SK-N-SH (cell line): ENCODE data around the gene COCH. TPM values are rescaled to one million over a fixed set of nuclear protein-coding genes. Genes with fewer than 3 reads are reported as not detected.

Experiments used
- CTCF ChIA-PET: fragments of 300-600, 350-600 bp; formaldehyde crosslinking; extraction: SDS; loops from one replicate; lab custom pipeline; 2021; lab: Yijun Ruan, JAX
- POLR2A ChIA-PET: fragments of 350-600 bp; sonication (Branson Sonifier 250); formaldehyde crosslinking; extraction: SDS; loops from one replicate; lab custom pipeline; 2020; ENCODE audit warnings: antibody characterized with exemption, inconsistent platforms; lab: Yijun Ruan, JAX
- DNase-seq: peaks from one replicate; pipeline ENCODE4 v3.0.0; 2012
- H2AFZ ChIP-seq: fragments of 200-600 bp; sonication (generic); 2 replicates; pipeline ENCODE4 v1.8.1; 2016; ENCODE audit warnings: antibody characterized with exemption, mild to moderate bottlenecking, low read depth
- H3F3A ChIP-seq: fragments of 200-600 bp; sonication (generic); replicated peaks from 2 replicates; pipeline ENCODE3; 2016; ENCODE audit warnings: antibody characterized with exemption, mild to moderate bottlenecking; ENCODE audit not compliant: insufficient read depth
- H3K27ac ChIP-seq, 2 experiments: fragments of 200-500 bp in 1 of 2; fragments of 200-600 bp in 1 of 2; sonication (Bioruptor generic) in 1 of 2; sonication (generic), shearing (Covaris generic) in 1 of 2; 2 replicates each; pipeline versions ENCODE4 v1.5.1 to v1.6.1; 2014 to 2016; ENCODE audit warnings: low read depth in 2 of 2, inconsistent platforms in 1 of 2, low read length in 1 of 2, mild to moderate bottlenecking in 1 of 2, mixed read lengths in 1 of 2
- H3K27me3 ChIP-seq: fragments of 200-600 bp; sonication (generic), shearing (Covaris generic); 2 replicates; pipeline ENCODE4 v1.6.1; 2016; ENCODE audit warnings: mixed run types; ENCODE audit not compliant: insufficient read depth
- H3K36me3 ChIP-seq, 2 experiments: fragments of 200-500 bp in 1 of 2; fragments of 200-600 bp in 1 of 2; sonication (Bioruptor generic) in 1 of 2; sonication (generic) in 1 of 2; replicated peaks in 1 of 2; 2 replicates each; pipeline versions ENCODE3 to v1.5.1; 2014 to 2016; ENCODE audit warnings: low read length in 1 of 2, mild to moderate bottlenecking in 1 of 2; ENCODE audit not compliant: insufficient read depth in 2 of 2, control insufficient read depth in 1 of 2
- H3K4me1 ChIP-seq, 2 experiments: fragments of 200-500 bp in 1 of 2; fragments of 200-600 bp in 1 of 2; sonication (Bioruptor generic) in 1 of 2; sonication (generic), shearing (Covaris generic) in 1 of 2; 2 replicates each; pipeline versions ENCODE4 v1.5.1 to v1.6.1; 2014 to 2016; ENCODE audit warnings: low read depth in 1 of 2, low read length in 1 of 2, mixed run types in 1 of 2; ENCODE audit not compliant: insufficient read depth in 2 of 2, control insufficient read depth in 1 of 2
- H3K4me2 ChIP-seq: fragments of 200-600 bp; sonication (generic), shearing (Covaris generic); 2 replicates; pipeline ENCODE4 v1.6.1; 2017; ENCODE audit warnings: mixed run types
- H3K4me3 ChIP-seq, 2 experiments: fragments of 200-500 bp in 1 of 2; fragments of 200-600 bp in 1 of 2; sonication (Bioruptor generic) in 1 of 2; sonication (generic), shearing (Covaris generic) in 1 of 2; 2 replicates each; pipeline versions ENCODE4 v1.5.1 to v1.8.1; 2014 to 2016; ENCODE audit warnings: low read depth in 2 of 2, inconsistent platforms in 1 of 2, low read length in 1 of 2, mild to moderate bottlenecking in 1 of 2, mixed read lengths in 1 of 2, moderate library complexity in 1 of 2
- H3K79me2 ChIP-seq: fragments of 200-600 bp; sonication (generic); 2 replicates; pipeline ENCODE4 v1.8.1; 2017; ENCODE audit warnings: mild to moderate bottlenecking; ENCODE audit not compliant: insufficient read depth
- H3K9ac ChIP-seq: fragments of 200-600 bp; sonication (generic); 2 replicates; pipeline ENCODE4 v1.6.1; 2017; ENCODE audit warnings: mixed run types
- H3K9me2 ChIP-seq: fragments of 200-600 bp; sonication (generic); 2 replicates; pipeline ENCODE4 v1.6.1; 2017; ENCODE audit warnings: mixed run types
- H3K9me3 ChIP-seq: fragments of 200-600 bp; sonication (generic); 2 replicates; pipeline ENCODE4 v1.6.1; 2017; ENCODE audit warnings: mixed run types, mild to moderate bottlenecking, moderate library complexity
- H4K20me1 ChIP-seq: fragments of 200-600 bp; sonication (generic); 2 replicates; pipeline ENCODE4 v1.6.1; 2017; ENCODE audit warnings: mild to moderate bottlenecking, mixed run types; ENCODE audit not compliant: insufficient read depth
- CHD2 ChIP-seq: fragments of 150-350 bp; IDR thresholded peaks from 2 replicates; pipeline ENCODE4 v1.6.1; 2018; ENCODE audit warnings: low read length; ENCODE audit not compliant: partially characterized antibody
- ELF1 ChIP-seq: IDR thresholded peaks from 2 replicates; pipeline ENCODE4 v1.4.0; 2012
- EP300 ChIP-seq, 2 experiments: IDR thresholded peaks; 2 replicates each; pipeline versions ENCODE4 v1.4.0 to v1.6.1; 2012; ENCODE audit warnings: borderline replicate concordance in 1 of 2, low read depth in 1 of 2, low read length in 1 of 2
- JUND ChIP-seq: IDR thresholded peaks from 2 replicates; pipeline ENCODE4 v1.4.0; 2012
- MAX ChIP-seq: IDR thresholded peaks from 2 replicates; pipeline ENCODE4 v1.4.0; 2012; ENCODE audit warnings: low read depth
- MEF2A ChIP-seq: IDR thresholded peaks from 2 replicates; pipeline ENCODE4 v1.4.0; 2012; ENCODE audit warnings: low read depth, borderline replicate concordance
- MXI1 ChIP-seq: IDR thresholded peaks from 2 replicates; pipeline ENCODE4 v1.6.1; 2012; ENCODE audit warnings: mild to moderate bottlenecking, low read depth, low read length, improper control_type of control experiment
- RXRA ChIP-seq: IDR thresholded peaks from 2 replicates; pipeline ENCODE4 v1.4.0; 2012; ENCODE audit warnings: low read depth, mild to moderate bottlenecking, borderline replicate concordance
- TEAD4 ChIP-seq: IDR thresholded peaks from 2 replicates; pipeline ENCODE4 v1.4.0; 2012; ENCODE audit warnings: mild to moderate bottlenecking, borderline replicate concordance; ENCODE audit not compliant: insufficient read depth
- WGBS: methylation state at CpG from one replicate; pipeline ENCODE4 v1.1.6; 2017; ENCODE audit warnings: low lambda C conversion rate; 5-methylcytosine and 5-hydroxymethylcytosine counted together
- polyA plus RNA-seq, 3 experiments: library from polyadenylated mRNA; depleted of rRNA; stranded (reverse); fragments of >200 nt; gene quantifications; 2 replicates each; pipeline ENCODE4 v1.2.3, GENCODE V29; 2012
- TF ChIP-seq, protein P1 (sequence below): IDR thresholded peaks from 2 replicates; pipeline ENCODE4 v1.6.1; 2012; ENCODE audit warnings: mild to moderate bottlenecking, low read depth, low read length, moderate library complexity

Gene COCH
- polyA plus RNA-seq, 1 of the 3 experiments (the other 2 are of a cell fraction): 9.3 TPM

GRCh38 chr14:30872602-30873001 lies 1.8 kb upstream of the COCH start (continued):
- TF ChIP-seq, protein P1, sequence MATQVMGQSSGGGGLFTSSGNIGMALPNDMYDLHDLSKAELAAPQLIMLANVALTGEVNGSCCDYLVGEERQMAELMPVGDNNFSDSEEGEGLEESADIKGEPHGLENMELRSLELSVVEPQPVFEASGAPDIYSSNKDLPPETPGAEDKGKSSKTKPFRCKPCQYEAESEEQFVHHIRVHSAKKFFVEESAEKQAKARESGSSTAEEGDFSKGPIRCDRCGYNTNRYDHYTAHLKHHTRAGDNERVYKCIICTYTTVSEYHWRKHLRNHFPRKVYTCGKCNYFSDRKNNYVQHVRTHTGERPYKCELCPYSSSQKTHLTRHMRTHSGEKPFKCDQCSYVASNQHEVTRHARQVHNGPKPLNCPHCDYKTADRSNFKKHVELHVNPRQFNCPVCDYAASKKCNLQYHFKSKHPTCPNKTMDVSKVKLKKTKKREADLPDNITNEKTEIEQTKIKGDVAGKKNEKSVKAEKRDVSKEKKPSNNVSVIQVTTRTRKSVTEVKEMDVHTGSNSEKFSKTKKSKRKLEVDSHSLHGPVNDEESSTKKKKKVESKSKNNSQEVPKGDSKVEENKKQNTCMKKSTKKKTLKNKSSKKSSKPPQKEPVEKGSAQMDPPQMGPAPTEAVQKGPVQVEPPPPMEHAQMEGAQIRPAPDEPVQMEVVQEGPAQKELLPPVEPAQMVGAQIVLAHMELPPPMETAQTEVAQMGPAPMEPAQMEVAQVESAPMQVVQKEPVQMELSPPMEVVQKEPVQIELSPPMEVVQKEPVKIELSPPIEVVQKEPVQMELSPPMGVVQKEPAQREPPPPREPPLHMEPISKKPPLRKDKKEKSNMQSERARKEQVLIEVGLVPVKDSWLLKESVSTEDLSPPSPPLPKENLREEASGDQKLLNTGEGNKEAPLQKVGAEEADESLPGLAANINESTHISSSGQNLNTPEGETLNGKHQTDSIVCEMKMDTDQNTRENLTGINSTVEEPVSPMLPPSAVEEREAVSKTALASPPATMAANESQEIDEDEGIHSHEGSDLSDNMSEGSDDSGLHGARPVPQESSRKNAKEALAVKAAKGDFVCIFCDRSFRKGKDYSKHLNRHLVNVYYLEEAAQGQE: no peak
- no peak for TF ChIP-seq RXRA
- TF ChIP-seq MEF2A: no peak
- no peak for TF ChIP-seq MXI1
- no peak for TF ChIP-seq EP300 (IDR thresholded peaks at IDR 0.05; ENCODE audit: borderline replicate concordance in 1 of 2, low read depth in 1 of 2, low read length in 1 of 2)

- Histone ChIP-seq H3F3A (no peaks in the 10 kb centered on the region), H3K4me1 (no peaks in the 10 kb centered on the region; a peak in 1 of 4 replicates), H3K9me2 (no peaks in the 10 kb centered on the region), H3K4me3 (peak overlapping the region in 1 of 2 experiments; percentile 64; a peak in 3 of 4 replicates), H3K4me2 (no peak overlapping the region), H3K27me3 (no peaks in the 10 kb centered on the region), H2AFZ (peak overlapping the region; percentile 94; the same call in 1 of the 2 replicates), H3K9me3 (no peaks in the 10 kb centered on the region), H3K27ac (no peak overlapping the region), H3K79me2 (no peaks in the 10 kb centered on the region), H3K36me3 (no peaks in the 10 kb centered on the region), H3K9ac (no peak overlapping the region), H4K20me1 (no peaks in the 10 kb centered on the region)
- POLR2A ChIA-PET: no interaction called here
- no peak for TF ChIP-seq TEAD4
- no peak for TF ChIP-seq ELF1
- TF ChIP-seq CHD2: no peak
- no peak for TF ChIP-seq MAX
- TF ChIP-seq, protein P1: no peak
- TF ChIP-seq MXI1: no peak
- no peak for TF ChIP-seq JUND
- DNase-seq: no peak
- WGBS: 89% methylated on average over 20 of the region's 20 CpGs
- CTCF ChIA-PET: interaction anchor here (0.6 kb wide), 3 partner anchors 15 to 453 kb away, joined by 3 read pairs; no protein-coding TSS in a partner anchor
Measured at GRCh38 chr14:30873308-30874119, 845 bp upstream of the COCH start.
